Caco-2 (cell line): ENCODE results near the gene CKLF. TPM values are rescaled to one million over a fixed set of nuclear protein-coding genes. Genes with fewer than 3 reads are reported as not detected.

ENCODE experiments used
- Bru-seq: library from RNA; stranded (reverse); fragments of 400-500 nt; gene quantifications from one replicate; lab custom pipeline; 2021; lab: Mats Ljungman, UMichigan
- BruChase-seq, 2 experiments: library from RNA; stranded (reverse); fragments of 400-500 nt; gene quantifications; one replicate each; lab custom pipeline; 2021; lab: Mats Ljungman, UMichigan
- BruUV-seq: library from RNA; stranded (reverse); fragments of 400-500 nt; replicated peaks from 2 replicates; lab custom pipeline; 2021; lab: Mats Ljungman, UMichigan
- CTCF ChIA-PET: fragments of 300-600 bp; sonication (Branson Sonifier 250); formaldehyde crosslinking; loops from one replicate; lab custom pipeline; 2022; ENCODE audit warnings: antibody characterized with exemption; lab: Charles Lee
- POLR2A ChIA-PET: fragments of 300-600 bp; sonication (Branson Sonifier 250); formaldehyde crosslinking; loops from one replicate; lab custom pipeline; 2022; ENCODE audit warnings: antibody characterized with exemption; lab: Charles Lee
- DNase-seq, 2 experiments: peaks; one replicate each; pipeline versions ENCODE4 v3.0.0 to v3.0.0-alpha.2; 2020 to 2022
- H3K27me3 ChIP-seq: replicated peaks from 2 replicates; pipeline ENCODE4 v1.6.0; 2011; ENCODE audit warnings: low read length; ENCODE audit not compliant: control insufficient read depth, insufficient read depth
- H3K36me3 ChIP-seq: 2 replicates; pipeline ENCODE4 v1.5.1; 2011; ENCODE audit warnings: low read length; ENCODE audit not compliant: control insufficient read depth, insufficient read depth
- H3K4me1 ChIP-seq: fragments of 250-450 bp; sonication (Bioruptor Pico); 2 replicates; pipeline ENCODE4 v1.5.1; 2020; ENCODE audit warnings: mild to moderate bottlenecking
- H3K4me3 ChIP-seq: 2 replicates; pipeline ENCODE4 v1.5.1; 2011; ENCODE audit warnings: low read depth, mild to moderate bottlenecking, control low read depth, low read length
- H3K9me3 ChIP-seq: fragments of 250-450 bp; sonication (Bioruptor Pico); 2 replicates; pipeline ENCODE4 v1.5.1; 2020; ENCODE audit warnings: mild to moderate bottlenecking, moderate library complexity
- H3K27ac Mint-ChIP-seq: one replicate; pipeline ENCODE4 v1.8.0; 2022; ENCODE audit warnings: mixed read lengths; ENCODE audit not compliant: unreplicated experiment
- H3K27me3 Mint-ChIP-seq: one replicate; pipeline ENCODE4 v1.8.0; 2022; ENCODE audit warnings: mixed read lengths; ENCODE audit not compliant: insufficient read depth, unreplicated experiment
- H3K36me3 Mint-ChIP-seq: one replicate; pipeline ENCODE4 v1.8.0; 2022; ENCODE audit warnings: mild to moderate bottlenecking, mixed read lengths; ENCODE audit not compliant: insufficient read depth, unreplicated experiment
- H3K4me1 Mint-ChIP-seq: one replicate; pipeline ENCODE4 v1.8.0; 2022; ENCODE audit warnings: low read depth, mixed read lengths; ENCODE audit not compliant: unreplicated experiment
- H3K4me3 Mint-ChIP-seq: one replicate; pipeline ENCODE4 v1.8.0; 2022; ENCODE audit warnings: mild to moderate bottlenecking, moderate library complexity, mixed read lengths; ENCODE audit not compliant: unreplicated experiment
- H3K9me3 Mint-ChIP-seq: one replicate; pipeline ENCODE4 v1.8.0; 2022; ENCODE audit warnings: mixed read lengths; ENCODE audit not compliant: unreplicated experiment
- intact Hi-C: fragments of 100-400 bp; cut with micrococcal nuclease; formaldehyde crosslinking; loops from one replicate; pipeline ENCODE4 v1.10.0; 2022; ENCODE audit not compliant: unreplicated experiment
- long read RNA-seq: library from polyadenylated mRNA; stranded (forward); transcript quantifications from one replicate; pipeline ENCODE4 v2.0.0, GENCODE V29; 2022
- total RNA-seq: library from RNA; stranded (reverse); gene quantifications from 2 replicates; pipeline ENCODE4 v1.2.3, GENCODE V29; 2022
- TF ChIP-seq, protein P1 (sequence below), 2 experiments: fragments of 200-600 bp in 1 of 2; IDR thresholded peaks; 1 replicate in 1 of 2; 2 replicates in 1 of 2; pipeline versions ENCODE4 v1.5.1 to v1.8.0; 2011 to 2022; ENCODE audit warnings: antibody characterized with exemption in 1 of 2, control low read depth in 1 of 2, inconsistent platforms in 1 of 2, low read depth in 1 of 2, low read length in 1 of 2, mild to moderate bottlenecking in 1 of 2, moderate library complexity in 1 of 2; ENCODE audit not compliant: insufficient read depth in 1 of 2, severe bottlenecking in 1 of 2, unreplicated experiment in 1 of 2

CKLF gene, protein sequence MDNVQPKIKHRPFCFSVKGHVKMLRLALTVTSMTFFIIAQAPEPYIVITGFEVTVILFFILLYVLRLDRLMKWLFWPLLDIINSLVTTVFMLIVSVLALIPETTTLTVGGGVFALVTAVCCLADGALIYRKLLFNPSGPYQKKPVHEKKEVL
- 96.4 and 103 TPM in 2 replicates for total RNA-seq
- Bru-seq, nascent RNA, result percentile 94 among the genes with signal in this experiment
- BruChase-seq, experiment 1, labeled RNA remaining after a 2-hour chase, result percentile 98 among the genes with signal in this experiment
- BruChase-seq, experiment 2, labeled RNA remaining after a 6-hour chase, result percentile 99 among the genes with signal in this experiment
- long read RNA-seq, transcript CKLF-203 (3 exons, 508 nt), result major isoform, 45 of 102 reads
- long read RNA-seq, transcript CKLF-202 (3 exons, 571 nt), result minor isoform, 10 of 102 reads
- long read RNA-seq, transcript CKLF-201 (4 exons, 669 nt), result minor isoform, 38 of 102 reads
- long read RNA-seq, partial matches to known transcripts, result 1 of 102 reads
- long read RNA-seq, other reads (novel, unspliced or antisense), result 4 of 102 reads

DNA sequence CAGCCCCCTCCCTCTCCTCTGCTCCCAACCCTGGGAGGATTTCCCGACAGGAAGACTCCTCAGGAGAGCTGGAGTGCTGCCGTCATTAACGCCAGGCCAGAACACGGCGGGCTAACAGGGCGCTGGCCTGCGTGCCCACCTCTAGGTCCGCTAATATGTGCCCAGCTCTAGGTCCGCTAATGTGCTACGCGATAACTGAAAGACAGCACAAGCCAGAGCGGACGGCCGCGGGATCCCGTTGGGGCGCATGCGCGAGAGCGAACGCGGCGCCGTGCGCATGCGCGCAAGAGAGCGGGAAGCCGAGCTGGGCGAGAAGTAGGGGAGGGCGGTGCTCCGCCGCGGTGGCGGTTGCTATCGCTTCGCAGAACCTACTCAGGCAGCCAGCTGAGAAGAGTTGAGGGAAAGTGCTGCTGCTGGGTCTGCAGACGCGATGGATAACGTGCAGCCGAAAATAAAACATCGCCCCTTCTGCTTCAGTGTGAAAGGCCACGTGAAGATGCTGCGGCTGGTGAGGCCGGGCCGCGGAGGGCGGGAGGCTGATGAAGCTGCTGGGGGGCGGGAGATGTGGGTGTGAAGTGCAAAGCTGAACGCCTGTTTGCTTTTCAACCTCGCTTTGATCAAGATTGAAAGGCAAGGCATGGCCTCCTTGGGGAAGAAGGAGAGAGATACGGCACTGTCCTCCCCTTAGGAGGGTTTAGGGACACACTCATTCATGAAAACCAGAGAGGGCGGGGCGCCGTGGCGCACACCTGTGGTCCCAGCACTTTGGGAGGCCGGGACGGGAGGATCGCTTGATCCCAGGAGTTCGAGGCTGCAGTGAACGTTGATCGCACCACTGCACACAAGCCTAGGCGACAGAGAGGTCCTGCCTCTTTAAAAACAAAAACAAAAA is at the start of gene CKLF:
CKLF (plus strand) TSS at position 291 of the 892 bp plus-strand sequence; CDS start at position 431, 140 bp downstream.
- peaks cover 36% of the 10 kb centered on the region for H3K36me3 Mint-ChIP-seq
- TSS peak; percentile 52 for BruUV-seq
- Histone ChIP-seq H3K4me1 (peaks cover 28% of the 10 kb centered on the region), H3K27me3 (no peaks in the 10 kb centered on the region), H3K36me3 (no peaks in the 10 kb centered on the region), H3K4me3 (peak within 1 kb of the TSS; percentile 73), H3K9me3 (no peaks in the 10 kb centered on the region)
- POLR2A ChIA-PET, result no interaction called here
- CTCF ChIA-PET, result interaction anchor here (0.6 to 1.3 kb wide), 5 partner anchors 16 to 109 kb away, joined by 3 to 7 read pairs (median 3); no protein-coding TSS in a partner anchor
- H3K9me3 Mint-ChIP-seq, result no peaks in the 10 kb centered on the region
- peak within 1 kb of the TSS; percentile 81 for H3K27ac Mint-ChIP-seq
- peak; percentile 90 to 96 for DNase-seq
- H3K4me1 Mint-ChIP-seq, result peaks cover 47% of the 10 kb centered on the region
- intact Hi-C loops, result loop anchor here (1.0 to 5.0 kb wide), 2 partner anchors 36 to 50 kb away; partner anchors contain the start of gene CMTM3
- H3K4me3 Mint-ChIP-seq, result peak within 1 kb of the TSS; percentile 87
- no peaks in the 10 kb centered on the region for H3K27me3 Mint-ChIP-seq
- TF ChIP-seq, protein P1, sequence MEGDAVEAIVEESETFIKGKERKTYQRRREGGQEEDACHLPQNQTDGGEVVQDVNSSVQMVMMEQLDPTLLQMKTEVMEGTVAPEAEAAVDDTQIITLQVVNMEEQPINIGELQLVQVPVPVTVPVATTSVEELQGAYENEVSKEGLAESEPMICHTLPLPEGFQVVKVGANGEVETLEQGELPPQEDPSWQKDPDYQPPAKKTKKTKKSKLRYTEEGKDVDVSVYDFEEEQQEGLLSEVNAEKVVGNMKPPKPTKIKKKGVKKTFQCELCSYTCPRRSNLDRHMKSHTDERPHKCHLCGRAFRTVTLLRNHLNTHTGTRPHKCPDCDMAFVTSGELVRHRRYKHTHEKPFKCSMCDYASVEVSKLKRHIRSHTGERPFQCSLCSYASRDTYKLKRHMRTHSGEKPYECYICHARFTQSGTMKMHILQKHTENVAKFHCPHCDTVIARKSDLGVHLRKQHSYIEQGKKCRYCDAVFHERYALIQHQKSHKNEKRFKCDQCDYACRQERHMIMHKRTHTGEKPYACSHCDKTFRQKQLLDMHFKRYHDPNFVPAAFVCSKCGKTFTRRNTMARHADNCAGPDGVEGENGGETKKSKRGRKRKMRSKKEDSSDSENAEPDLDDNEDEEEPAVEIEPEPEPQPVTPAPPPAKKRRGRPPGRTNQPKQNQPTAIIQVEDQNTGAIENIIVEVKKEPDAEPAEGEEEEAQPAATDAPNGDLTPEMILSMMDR (IDR thresholded peaks at IDR 0.05; ENCODE audit: insufficient read depth in 1 of 2, low read depth in 1 of 2, low read length in 1 of 2, severe bottlenecking in 1 of 2, unreplicated experiment in 1 of 2), result no peak

DNA sequence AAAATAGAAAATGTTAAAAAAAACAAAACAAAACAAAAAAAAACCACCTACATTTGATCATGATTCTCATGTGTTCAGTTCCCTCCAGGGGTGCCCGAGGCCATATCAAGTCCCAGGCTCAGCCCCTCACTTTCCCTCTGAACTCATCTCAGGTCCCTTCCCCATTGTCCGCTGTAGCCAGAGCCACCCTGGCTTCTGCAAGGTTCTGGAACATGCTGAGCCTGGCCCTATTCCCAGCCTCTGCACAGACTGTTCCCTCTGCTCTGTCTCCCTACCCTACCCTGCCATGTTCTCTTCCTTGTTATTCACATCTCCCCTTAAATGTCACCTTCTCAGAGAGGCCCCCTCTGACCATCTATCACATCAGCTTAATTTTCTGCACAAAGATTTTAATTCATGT is 49.3 kb upstream of the CKLF start:
- TF ChIP-seq, protein P1 (IDR thresholded peaks at IDR 0.05; ENCODE audit: insufficient read depth in 1 of 2, low read depth in 1 of 2, low read length in 1 of 2, severe bottlenecking in 1 of 2, unreplicated experiment in 1 of 2), result no peak
- Mint-ChIP-seq H3K27me3 (no peaks in the 10 kb centered on the region), H3K4me1 (peaks cover 7% of the 10 kb centered on the region), H3K36me3 (peaks cover 7% of the 10 kb centered on the region), H3K9me3 (no peaks in the 10 kb centered on the region), H3K27ac (no peak overlapping the region), H3K4me3 (no peak overlapping the region)
- Histone ChIP-seq H3K9me3 (no peaks in the 10 kb centered on the region), H3K36me3 (no peaks in the 10 kb centered on the region), H3K4me1 (no peaks in the 10 kb centered on the region), H3K27me3 (no peaks in the 10 kb centered on the region), H3K4me3 (no peak overlapping the region)
- no peak for DNase-seq
- ChIA-PET CTCF (interaction anchor here (0.9 kb wide), 1 partner anchor 47 kb away, joined by 5 read pairs; no protein-coding TSS in a partner anchor), POLR2A (no interaction called here)
- BruUV-seq, result no TSS peak
- intact Hi-C loops, result no loop called here

DNA sequence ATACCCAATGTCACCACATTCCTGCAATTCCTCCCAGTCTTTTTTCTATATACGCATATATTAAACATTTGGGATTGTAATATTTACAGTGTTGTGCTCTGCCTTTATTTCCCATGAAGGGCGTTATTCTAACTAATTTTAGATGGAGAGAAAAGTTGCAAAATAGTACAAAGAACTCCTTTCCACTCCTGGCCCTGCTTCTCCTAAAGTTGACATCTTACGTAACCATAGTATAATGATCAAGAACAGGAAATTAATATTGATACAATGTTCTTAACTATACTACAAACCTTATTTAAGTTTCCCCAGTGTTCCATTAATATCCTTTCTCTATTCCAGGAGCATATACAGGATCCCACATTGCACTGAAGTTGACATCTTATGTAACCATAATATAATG is 48.8 kb upstream of the CKLF start:
- no peaks in the 10 kb centered on the region for H3K36me3 ChIP-seq
- intact Hi-C loops, result no loop called here
- H3K4me3 ChIP-seq, result no peak overlapping the region
- DNase-seq, result no peak
- H3K9me3 Mint-ChIP-seq, result no peaks in the 10 kb centered on the region
- H3K4me1 Mint-ChIP-seq, result peaks cover 7% of the 10 kb centered on the region
- TF ChIP-seq, protein P1 (IDR thresholded peaks at IDR 0.05; ENCODE audit: insufficient read depth in 1 of 2, low read depth in 1 of 2, low read length in 1 of 2, severe bottlenecking in 1 of 2, unreplicated experiment in 1 of 2), result no peak
- H3K4me1 ChIP-seq, result no peaks in the 10 kb centered on the region
- H3K27me3 Mint-ChIP-seq, result no peaks in the 10 kb centered on the region
- no peaks in the 10 kb centered on the region for H3K9me3 ChIP-seq
- CTCF ChIA-PET, result no interaction called here
- POLR2A ChIA-PET, result no interaction called here
- no peaks in the 10 kb centered on the region for H3K27me3 ChIP-seq
- peaks cover 7% of the 10 kb centered on the region for H3K36me3 Mint-ChIP-seq
- H3K27ac Mint-ChIP-seq, result no peak overlapping the region
- no peak overlapping the region for H3K4me3 Mint-ChIP-seq
- no TSS peak for BruUV-seq
